CD4-positive, alpha-beta memory T cell (primary cell): ENCODE results near the gene RARG. TPM values are rescaled to one million over a fixed set of nuclear protein-coding genes. Genes with fewer than 3 reads are reported as not detected.

ENCODE experiments used
- CTCF ChIA-PET: fragments of 350-600 bp; sonication (Branson Sonifier 250); formaldehyde crosslinking; loops from one replicate; lab custom pipeline; 2021; ENCODE audit warnings: inconsistent platforms; ENCODE audit not compliant: partially characterized antibody; lab: Charles Lee
- POLR2A ChIA-PET: fragments of 350-600 bp; sonication (Branson Sonifier 250); formaldehyde crosslinking; loops from one replicate; lab custom pipeline; 2021; ENCODE audit not compliant: partially characterized antibody; lab: Charles Lee
- DNase-seq, 5 donors: peaks; one replicate each; pipeline versions ENCODE4 v3.0.0 to v3.0.0-alpha.2; 2020 to 2022; ENCODE audit warnings: mixed read lengths in 1 of 5
- H3K27ac ChIP-seq: one replicate; pipeline ENCODE4 v1.7.0; 2013; ENCODE audit warnings: low read depth, low read length
- H3K27me3 ChIP-seq: 2 replicates; pipeline ENCODE4 v1.7.0; 2013; ENCODE audit warnings: mild to moderate bottlenecking, low read length, moderate library complexity; ENCODE audit not compliant: insufficient read depth
- H3K36me3 ChIP-seq: 2 replicates; pipeline ENCODE4 v1.7.0; 2013; ENCODE audit warnings: mild to moderate bottlenecking, low read length, moderate library complexity; ENCODE audit not compliant: insufficient read depth
- H3K4me1 ChIP-seq: 2 replicates; pipeline ENCODE4 v1.7.0; 2013; ENCODE audit warnings: mild to moderate bottlenecking, low read length, moderate library complexity; ENCODE audit not compliant: insufficient read depth
- H3K4me3 ChIP-seq, 2 donors: one replicate each; pipeline ENCODE4 v1.7.0; 2013; ENCODE audit warnings: low read length in 2 of 2, mild to moderate bottlenecking in 1 of 2
- H3K9me3 ChIP-seq, 2 donors: one replicate each; pipeline ENCODE4 v1.7.0; 2013; ENCODE audit warnings: low read length in 2 of 2, control low read depth in 1 of 2; ENCODE audit not compliant: control insufficient read depth in 1 of 2
- H3K27ac Mint-ChIP-seq, 7 donors: one replicate each; pipeline ENCODE4 v1.8.0; 2020 to 2021; ENCODE audit warnings: mixed read lengths in 7 of 7, mild to moderate bottlenecking in 6 of 7, inconsistent platforms in 3 of 7, moderate library complexity in 3 of 7
- H3K27me3 Mint-ChIP-seq, 2 donors: one replicate each; pipeline ENCODE4 v1.8.0; 2020 to 2021; ENCODE audit warnings: mixed read lengths in 2 of 2
- H3K36me3 Mint-ChIP-seq, 2 donors: one replicate each; pipeline ENCODE4 v1.8.0; 2020 to 2021; ENCODE audit warnings: mixed read lengths in 2 of 2, inconsistent platforms in 1 of 2, mild to moderate bottlenecking in 1 of 2
- H3K4me1 Mint-ChIP-seq, 4 donors: one replicate each; pipeline ENCODE4 v1.8.0; 2020 to 2021; ENCODE audit warnings: mixed read lengths in 4 of 4, mild to moderate bottlenecking in 1 of 4
- H3K4me3 Mint-ChIP-seq, 8 donors: one replicate each; pipeline ENCODE4 v1.8.0; 2020 to 2021; ENCODE audit warnings: mixed read lengths in 8 of 8, mild to moderate bottlenecking in 7 of 8, moderate library complexity in 6 of 8, inconsistent platforms in 3 of 8
- H3K9me3 Mint-ChIP-seq, 8 donors: one replicate each; pipeline ENCODE4 v1.8.0; 2020 to 2021; ENCODE audit warnings: mixed read lengths in 8 of 8, mild to moderate bottlenecking in 5 of 8, inconsistent platforms in 3 of 8, moderate library complexity in 1 of 8
- intact Hi-C: fragments of 100-400 bp; cut with micrococcal nuclease; formaldehyde crosslinking; loops from one replicate; pipeline ENCODE4 v1.15.1; 2023
- polyA plus RNA-seq, 2 donors: library from polyadenylated mRNA; unstranded; fragments of 300-500 nt; fragmentation: Illumina TruSeq; gene quantifications; one replicate each; pipeline ENCODE4 v1.2.3, GENCODE V29; 2021
- total RNA-seq, 2 experiments: library from RNA; stranded (reverse); gene quantifications; one replicate each; pipeline ENCODE4 v1.2.3, GENCODE V29; 2021

RARG gene
- total RNA-seq, result 10 to 100 TPM; 84.7 to 86.0 TPM
- 10 to 100 TPM; 13.2 to 25.1 TPM for polyA plus RNA-seq

DNA sequence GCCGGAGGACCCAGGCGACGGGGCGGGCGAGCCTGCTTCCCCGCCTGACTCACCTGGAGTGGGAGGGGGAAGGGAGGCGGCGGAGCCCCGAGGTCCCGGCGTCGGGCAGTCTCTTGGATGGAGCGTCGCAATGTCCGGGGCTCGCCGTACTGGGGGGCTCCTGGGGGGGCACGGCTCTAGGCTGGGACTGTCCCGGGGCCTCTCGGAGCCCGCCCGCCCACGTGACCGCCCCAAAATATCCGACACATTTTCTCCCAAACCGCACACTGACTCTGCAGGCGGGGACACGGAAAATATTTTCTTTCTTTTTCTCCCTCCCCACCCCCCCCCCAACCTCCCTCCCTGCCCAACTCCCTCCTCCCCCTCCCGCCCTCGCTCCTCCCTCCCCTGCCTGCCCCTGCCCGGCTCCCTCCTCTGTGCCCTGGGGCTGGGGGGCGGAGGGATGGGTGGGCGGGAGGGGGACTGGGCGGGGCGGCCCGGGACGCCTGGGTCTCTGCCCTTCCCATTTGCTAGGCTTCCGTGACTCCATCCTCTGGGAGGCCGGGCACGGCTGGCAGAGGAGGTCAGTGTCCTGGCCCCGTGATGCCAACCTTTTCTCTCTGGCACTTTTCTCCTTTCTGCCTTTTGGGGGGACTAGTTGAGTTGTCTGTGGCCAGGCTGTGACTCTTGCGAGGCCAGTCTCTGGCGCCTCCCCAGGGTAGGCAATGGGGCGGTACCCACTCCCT is at the start of gene RARG:
Gene RARG, minus strand, starts transcription at position 289 of the 725 bp plus-strand sequence. CDS start 4,664 bp downstream, outside the sequence.
- peaks cover 92% of the 10 kb centered on the region for H3K4me1 ChIP-seq
- H3K36me3 Mint-ChIP-seq, result peaks cover 2 to 13% of the 10 kb centered on the region in 2 donors
- intact Hi-C loops, result loop anchor here (1.0 kb wide), 2 partner anchors 12 to 19 kb away; no protein-coding TSS in a partner anchor
- CTCF ChIA-PET, result interaction anchor here (1.2 to 2.4 kb wide), 5 partner anchors 9 to 22 kb away, joined by 3 to 7 read pairs (median 5); no protein-coding TSS in a partner anchor
- H3K27me3 ChIP-seq, result no peaks in the 10 kb centered on the region
- H3K27ac ChIP-seq, result peak within 1 kb of the TSS; percentile 71
- H3K9me3 Mint-ChIP-seq, result no peaks in the 10 kb centered on the region
- peak within 1 kb of the TSS; percentile 89 to 98 (median 95) for H3K27ac Mint-ChIP-seq
- POLR2A ChIA-PET, result interaction anchor here (0.5 to 16.9 kb wide), 4 partner anchors 14 to 128 kb away, joined by 3 to 333 read pairs (median 4); partner anchors contain the start of gene ITGB7
- peak within 1 kb of the TSS; percentile 87 to 98 (median 93) for H3K4me3 Mint-ChIP-seq
- H3K9me3 ChIP-seq, result no peaks in the 10 kb centered on the region
- H3K27me3 Mint-ChIP-seq, result no peaks in the 10 kb centered on the region
- peaks cover 55 to 89% (median 74%) of the 10 kb centered on the region in 4 donors for H3K4me1 Mint-ChIP-seq
- peak; percentile 64 to 83 (median 67) for DNase-seq
- H3K4me3 ChIP-seq, result peak within 1 kb of the TSS; percentile 63 to 90
- H3K36me3 ChIP-seq, result peaks cover 3% of the 10 kb centered on the region

DNA sequence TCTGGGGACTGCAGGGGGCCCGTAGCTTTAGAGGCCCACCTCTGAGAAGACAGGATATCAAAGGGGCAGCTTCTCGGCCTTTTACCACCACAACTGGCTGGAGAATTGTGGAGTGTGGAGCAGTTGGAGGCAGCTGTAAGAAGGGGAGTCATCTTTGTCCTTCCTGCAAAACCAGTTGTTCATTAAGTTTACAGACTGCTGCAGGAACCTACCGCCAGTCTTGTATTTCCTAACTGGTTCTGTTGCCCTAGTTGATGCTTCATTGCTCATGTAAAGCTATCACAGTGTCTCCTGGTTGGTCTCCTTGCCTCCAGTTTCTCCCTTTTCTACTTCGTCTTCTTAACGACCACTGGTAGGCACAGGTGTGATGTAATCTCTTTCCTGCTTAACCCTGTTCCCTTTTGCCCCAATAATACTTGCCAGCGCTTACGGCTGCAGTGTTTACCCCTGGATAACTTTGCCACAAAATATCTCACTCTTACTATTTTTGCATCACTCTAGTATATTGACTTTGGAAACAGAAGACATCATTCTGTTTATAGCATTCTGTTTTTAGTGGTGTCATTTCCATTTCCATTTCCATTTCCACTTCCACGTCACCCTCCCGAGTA is 48.0 kb upstream of the RARG start:
- no peak for DNase-seq
- POLR2A ChIA-PET, result interaction anchor here (0.6 to 1.4 kb wide), 2 partner anchors 60 to 124 kb away, joined by 3 to 5 read pairs; no protein-coding TSS in a partner anchor

DNA sequence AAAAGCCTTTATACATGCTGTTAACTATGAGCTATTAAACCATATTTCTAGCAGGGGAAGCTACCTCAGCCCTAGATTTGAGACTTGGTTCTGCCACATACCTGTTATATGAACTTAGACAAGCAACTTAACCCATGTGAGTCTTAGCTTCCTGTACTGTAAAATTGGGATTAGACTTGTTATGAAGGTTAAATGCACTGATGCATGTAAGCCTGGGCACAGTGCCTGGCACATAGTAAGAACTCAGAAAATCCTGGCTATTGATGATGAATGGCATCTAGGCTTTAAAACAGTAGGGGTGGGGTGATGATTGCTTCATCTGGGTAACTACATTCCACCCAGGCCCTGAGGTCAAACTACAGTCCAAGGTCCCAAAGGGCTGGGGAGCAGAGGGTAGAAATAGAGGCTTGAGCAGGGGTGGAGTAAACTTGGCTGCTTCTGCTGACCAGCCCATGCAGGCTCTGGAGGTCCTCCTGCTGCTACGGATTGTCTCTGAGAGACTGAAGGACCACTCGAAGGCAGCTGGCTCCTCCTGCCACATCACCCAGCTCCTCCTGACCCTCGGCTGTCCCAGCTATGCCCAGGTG is 47.4 kb upstream of the RARG start:
- ChIA-PET CTCF (interaction anchor here (1.1 to 3.5 kb wide), 4 partner anchors 9 to 119 kb away, joined by 4 to 15 read pairs (median 7); no protein-coding TSS in a partner anchor), POLR2A (interaction anchor here (1.0 to 2.1 kb wide), 3 partner anchors 12 to 60 kb away, joined by 3 to 6 read pairs (median 3); no protein-coding TSS in a partner anchor)
- Histone ChIP-seq H3K4me3 (no peak overlapping the region), H3K9me3 (no peaks in the 10 kb centered on the region), H3K27me3 (no peaks in the 10 kb centered on the region), H3K27ac (no peak overlapping the region), H3K4me1 (no peaks in the 10 kb centered on the region), H3K36me3 (no peaks in the 10 kb centered on the region)
- H3K4me3 Mint-ChIP-seq, result no peak overlapping the region
- no peaks in the 10 kb centered on the region for H3K4me1 Mint-ChIP-seq
- H3K27me3 Mint-ChIP-seq, result no peaks in the 10 kb centered on the region
- no peaks in the 10 kb centered on the region for H3K36me3 Mint-ChIP-seq
- H3K27ac Mint-ChIP-seq, result peak overlapping the region in 2 of 7 donors; percentile 13 to 68
- DNase-seq, result no peak
- intact Hi-C loops, result no loop called here
- H3K9me3 Mint-ChIP-seq, result no peaks in the 10 kb centered on the region

More for the DNA sequence above, 48.0 kb upstream of the RARG start:
- Mint-ChIP-seq H3K9me3 (no peaks in the 10 kb centered on the region), H3K4me3 (no peak overlapping the region), H3K27ac (peak overlapping the region in 2 of 7 donors; percentile 24 to 48), H3K36me3 (no peaks in the 10 kb centered on the region), H3K4me1 (no peaks in the 10 kb centered on the region), H3K27me3 (no peaks in the 10 kb centered on the region)
- no peaks in the 10 kb centered on the region for H3K4me1 ChIP-seq
- intact Hi-C loops, result no loop called here
- H3K36me3 ChIP-seq, result no peaks in the 10 kb centered on the region
- CTCF ChIA-PET, result interaction anchor here (0.8 to 2.4 kb wide), 4 partner anchors 9 to 120 kb away, joined by 3 to 8 read pairs (median 5); no protein-coding TSS in a partner anchor
- no peaks in the 10 kb centered on the region for H3K9me3 ChIP-seq
- H3K4me3 ChIP-seq, result no peak overlapping the region
- H3K27me3 ChIP-seq, result no peaks in the 10 kb centered on the region
- no peak overlapping the region for H3K27ac ChIP-seq

DNA sequence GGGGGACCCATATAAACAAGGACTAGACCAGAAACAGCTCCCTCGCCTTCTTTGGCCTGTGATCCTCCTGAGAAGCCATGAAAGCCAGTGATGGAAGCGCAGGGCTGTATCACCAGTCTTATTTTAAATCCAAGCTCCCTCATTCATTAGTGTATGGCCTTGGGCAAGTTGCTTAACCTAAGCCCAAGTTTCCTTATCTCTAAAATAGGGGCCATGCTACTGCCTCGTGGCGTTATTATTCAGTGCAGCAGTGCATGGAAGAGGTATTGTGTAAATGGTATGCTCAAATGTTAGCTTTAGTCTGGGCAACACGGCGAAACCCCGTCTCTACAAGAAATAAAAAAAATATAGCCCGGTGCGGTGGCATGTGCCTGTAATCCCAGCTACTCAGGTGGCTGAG is 46.0 kb upstream of the RARG start:
- CTCF ChIA-PET, result interaction anchor here (0.8 to 3.5 kb wide), 8 partner anchors 9 to 179 kb away, joined by 3 to 15 read pairs (median 4); no protein-coding TSS in a partner anchor
- no peaks in the 10 kb centered on the region for H3K4me1 Mint-ChIP-seq
- no peaks in the 10 kb centered on the region for H3K9me3 Mint-ChIP-seq
- intact Hi-C loops, result no loop called here
- Histone ChIP-seq H3K27ac (no peak overlapping the region), H3K9me3 (no peaks in the 10 kb centered on the region), H3K4me1 (no peaks in the 10 kb centered on the region), H3K36me3 (no peaks in the 10 kb centered on the region), H3K27me3 (no peaks in the 10 kb centered on the region), H3K4me3 (no peak overlapping the region)
- no peaks in the 10 kb centered on the region for H3K27me3 Mint-ChIP-seq
- no peaks in the 10 kb centered on the region for H3K36me3 Mint-ChIP-seq
- POLR2A ChIA-PET, result interaction anchor here (1.1 to 2.1 kb wide), 2 partner anchors 11 to 17 kb away, joined by 3 to 6 read pairs; no protein-coding TSS in a partner anchor
- DNase-seq, result no peak
- no peak overlapping the region for H3K4me3 Mint-ChIP-seq
- H3K27ac Mint-ChIP-seq, result peak overlapping the region in 1 of 7 donors; percentile 35

DNA sequence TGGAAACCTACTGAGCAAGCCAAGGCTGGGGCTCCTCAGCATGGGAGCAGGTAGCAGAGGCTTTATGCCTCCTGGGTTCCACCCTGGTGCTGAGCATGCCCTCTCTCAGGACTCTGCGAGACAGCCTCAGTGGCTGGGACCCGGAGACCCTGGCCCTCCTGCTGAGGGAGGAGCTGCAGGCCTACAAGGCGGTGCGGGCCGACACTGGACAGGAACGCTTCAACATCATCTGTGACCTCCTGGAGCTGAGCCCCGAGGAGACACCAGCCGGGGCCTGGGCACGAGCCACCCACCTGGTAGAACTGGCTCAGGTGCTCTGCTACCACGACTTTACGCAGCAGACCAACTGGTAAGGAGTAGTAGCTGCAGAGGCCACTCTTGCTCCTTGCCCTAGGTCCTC is 44.5 kb upstream of the RARG start:
- no peak overlapping the region for H3K4me3 Mint-ChIP-seq
- ChIA-PET CTCF (interaction anchor here (3.5 kb wide), 1 partner anchor 62 kb away, joined by 15 read pairs; no protein-coding TSS in a partner anchor), POLR2A (no interaction called here)
- Histone ChIP-seq H3K9me3 (no peaks in the 10 kb centered on the region), H3K36me3 (no peaks in the 10 kb centered on the region), H3K4me3 (no peak overlapping the region), H3K27ac (no peak overlapping the region), H3K27me3 (no peaks in the 10 kb centered on the region), H3K4me1 (no peaks in the 10 kb centered on the region)
- DNase-seq, result no peak
- intact Hi-C loops, result no loop called here
- H3K9me3 Mint-ChIP-seq, result peaks cover 0 to under 1% (median 0%) of the 10 kb centered on the region in 8 donors
- no peak overlapping the region for H3K27ac Mint-ChIP-seq
- H3K36me3 Mint-ChIP-seq, result no peaks in the 10 kb centered on the region
- H3K4me1 Mint-ChIP-seq, result no peaks in the 10 kb centered on the region
- H3K27me3 Mint-ChIP-seq, result no peaks in the 10 kb centered on the region

DNA sequence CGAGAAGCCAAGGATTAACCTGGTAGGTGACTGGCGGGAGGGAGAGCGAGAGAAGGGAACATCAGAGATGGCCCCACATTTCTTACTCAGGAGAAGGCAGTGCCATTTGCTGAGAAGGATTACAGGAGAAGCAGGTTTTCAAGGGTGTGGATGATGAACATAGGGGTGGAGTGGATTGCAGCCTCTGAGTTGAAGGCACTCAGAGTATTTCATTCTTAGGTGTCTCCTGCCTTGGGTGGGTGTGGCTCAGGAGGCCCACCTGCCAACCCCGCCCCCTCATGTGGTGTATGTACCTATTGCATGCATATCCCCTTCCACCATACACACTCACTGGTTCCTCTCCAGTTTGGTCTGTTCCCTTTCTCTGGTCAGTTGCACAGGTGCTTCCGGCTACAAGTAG is 42.4 kb upstream of the RARG start:
- H3K4me3 ChIP-seq, result no peak overlapping the region
- ChIA-PET POLR2A (no interaction called here), CTCF (interaction anchor here (1.1 to 1.2 kb wide), 2 partner anchors 13 to 87 kb away, joined by 3 to 4 read pairs; no protein-coding TSS in a partner anchor)
- no peak for DNase-seq
- no peaks in the 10 kb centered on the region for H3K36me3 ChIP-seq
- peaks cover 0 to 3% (median 0%) of the 10 kb centered on the region in 8 donors for H3K9me3 Mint-ChIP-seq
- no peak overlapping the region for H3K27ac Mint-ChIP-seq
- peaks cover 0 to 7% (median 0%) of the 10 kb centered on the region in 4 donors for H3K4me1 Mint-ChIP-seq
- no peak overlapping the region for H3K4me3 Mint-ChIP-seq
- no peaks in the 10 kb centered on the region for H3K27me3 ChIP-seq
- no peaks in the 10 kb centered on the region for H3K4me1 ChIP-seq
- no peaks in the 10 kb centered on the region for H3K36me3 Mint-ChIP-seq
- no peaks in the 10 kb centered on the region for H3K9me3 ChIP-seq
- H3K27me3 Mint-ChIP-seq, result no peaks in the 10 kb centered on the region
- intact Hi-C loops, result no loop called here
- H3K27ac ChIP-seq, result no peak overlapping the region
